GM21723 (cell line): ENCODE results near the gene MYO15A.

Experiments used
- ATAC-seq: cut with Tn5 transposase; IDR thresholded peaks from one replicate; pipeline ENCODE4 v1.9.1; 2021; ENCODE audit warnings: mild to moderate bottlenecking, moderate library complexity; ENCODE audit not compliant: unreplicated experiment

MYO15A gene

DNA sequence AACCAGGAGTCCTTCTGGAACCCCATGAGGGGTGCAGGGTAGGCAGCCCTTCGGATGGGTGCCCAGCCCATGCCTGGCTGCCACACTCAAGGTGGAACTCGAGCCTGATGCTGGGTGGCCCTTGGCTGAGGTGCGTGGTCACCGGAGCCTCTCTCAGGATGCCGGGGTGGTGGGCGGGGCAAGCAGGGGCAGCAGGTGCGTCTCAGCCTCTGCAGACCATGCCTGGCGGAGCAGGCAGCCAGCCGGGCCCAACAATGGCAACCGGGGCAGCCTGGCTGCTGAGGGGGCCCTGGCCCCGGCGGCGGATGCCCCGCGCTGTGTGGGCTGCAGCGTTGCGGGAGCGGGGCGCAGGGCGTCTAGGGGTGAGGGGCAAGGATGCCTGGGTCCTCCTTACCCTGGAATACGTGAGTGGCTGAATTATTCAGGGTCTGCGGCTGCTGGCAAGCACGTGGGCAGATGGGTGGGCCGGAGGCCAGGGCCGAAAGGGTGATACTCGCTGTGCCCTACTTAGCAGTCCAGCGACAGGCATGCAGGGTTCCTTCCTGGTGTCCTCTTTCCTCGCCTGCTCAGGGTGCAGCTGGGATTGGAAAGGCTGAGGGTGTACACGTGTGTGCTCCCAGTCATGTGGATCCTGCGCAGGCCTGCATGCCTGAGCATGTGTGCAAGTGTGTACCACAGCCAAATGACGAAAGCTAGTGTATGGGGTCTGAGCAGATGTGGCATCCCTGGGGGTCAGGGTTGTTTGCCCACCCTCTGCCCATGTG is 14.6 kb downstream of the MYO15A start:
- no peak for ATAC-seq

DNA sequence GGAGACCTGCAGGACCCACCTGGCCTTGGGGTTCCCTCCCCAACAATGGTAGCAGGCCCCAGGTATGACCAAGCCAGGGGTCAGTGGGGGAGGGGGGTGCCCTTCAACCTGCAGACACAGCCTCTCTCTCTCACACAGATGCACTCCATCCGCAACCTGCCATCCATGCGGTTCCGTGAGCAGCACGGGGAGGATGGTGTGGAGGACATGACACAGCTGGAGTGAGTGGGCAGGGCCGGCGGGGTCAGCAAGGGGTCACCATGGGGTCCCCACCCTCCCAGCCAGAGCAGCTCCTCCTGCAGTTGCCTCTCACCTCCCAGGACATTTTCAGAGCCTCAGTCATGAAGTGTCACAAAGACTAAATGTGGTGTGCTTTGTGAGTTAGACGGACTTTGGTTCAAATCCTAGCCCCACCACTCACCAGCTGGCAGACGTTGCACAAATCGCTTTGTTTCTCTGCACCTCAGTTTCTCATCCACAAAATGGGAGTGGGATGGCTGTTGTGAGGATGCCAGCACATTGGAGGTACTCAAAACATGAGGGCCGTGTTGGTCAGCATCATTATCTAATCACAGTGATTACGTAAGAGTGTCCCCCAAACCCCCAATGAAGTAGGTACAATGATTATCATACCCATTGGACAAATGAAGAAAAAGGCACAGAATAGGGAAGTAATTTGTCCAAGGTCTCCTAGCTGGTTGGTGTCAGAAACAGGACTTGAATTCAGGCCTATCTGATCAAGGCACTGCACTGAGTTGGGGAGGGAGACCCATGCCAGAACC is 16.0 kb downstream of the MYO15A start:
- ATAC-seq, result no peak

DNA sequence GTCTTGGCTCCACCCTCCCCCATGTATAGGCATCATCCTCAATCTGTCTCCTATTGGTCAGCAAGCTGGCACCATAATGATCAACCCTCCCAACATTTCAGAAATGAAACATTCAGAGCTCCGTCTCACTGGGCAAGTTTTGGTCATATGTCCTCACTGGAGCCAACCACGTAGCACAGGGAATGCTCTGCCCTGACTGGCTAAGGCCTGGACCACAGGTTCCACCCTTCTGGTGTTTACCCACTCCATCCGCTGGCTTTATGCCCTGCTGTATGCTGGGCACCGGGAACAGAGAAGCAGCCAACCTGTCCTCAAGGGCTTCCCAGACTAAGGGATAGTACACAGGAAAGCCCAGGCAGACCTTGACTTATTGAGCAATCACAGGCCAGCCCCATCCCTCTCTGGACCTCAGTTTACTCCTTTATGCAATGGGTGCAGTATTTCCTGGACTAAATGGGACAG is 20.5 kb downstream of the MYO15A start:
- no peak for ATAC-seq

DNA sequence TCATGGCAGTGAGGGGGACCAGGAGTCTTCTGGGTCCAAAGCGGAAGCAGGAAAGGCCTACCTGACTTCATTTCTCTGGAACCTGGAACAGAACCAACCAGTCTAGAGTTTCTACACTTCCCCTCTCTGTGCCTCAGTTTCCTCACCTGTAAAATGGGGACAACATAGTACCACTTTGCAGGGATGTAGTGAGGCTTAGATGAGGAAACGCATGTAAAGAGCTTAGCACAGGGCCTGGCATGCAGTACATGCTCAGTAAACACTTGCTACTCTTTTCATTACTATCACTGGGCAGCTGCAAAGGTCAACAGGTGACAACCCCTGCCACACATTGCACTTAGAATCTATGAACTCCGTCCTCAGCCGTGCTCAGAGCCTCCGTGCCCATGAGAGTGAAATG is 24.2 kb downstream of the MYO15A start:
- ATAC-seq, result no peak

DNA sequence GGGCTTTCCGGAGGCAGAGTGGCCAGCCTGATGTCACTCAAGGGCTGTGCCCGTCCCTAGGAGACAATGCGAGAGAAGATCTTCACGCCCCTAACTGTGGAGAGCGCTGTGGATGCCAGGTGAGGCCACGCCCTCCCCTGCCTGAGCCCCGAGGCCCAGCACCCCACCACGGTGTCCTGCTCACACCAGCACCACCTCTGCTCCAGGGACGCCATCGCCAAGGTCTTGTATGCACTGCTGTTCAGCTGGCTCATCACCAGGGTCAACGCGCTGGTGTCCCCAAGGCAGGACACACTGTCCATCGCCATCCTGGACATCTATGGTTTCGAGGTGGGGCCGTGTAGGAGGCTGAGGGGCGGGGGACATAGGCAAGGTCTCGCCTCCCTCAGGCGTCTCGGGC is 27.8 kb downstream of the MYO15A start:
- no peak for ATAC-seq

DNA sequence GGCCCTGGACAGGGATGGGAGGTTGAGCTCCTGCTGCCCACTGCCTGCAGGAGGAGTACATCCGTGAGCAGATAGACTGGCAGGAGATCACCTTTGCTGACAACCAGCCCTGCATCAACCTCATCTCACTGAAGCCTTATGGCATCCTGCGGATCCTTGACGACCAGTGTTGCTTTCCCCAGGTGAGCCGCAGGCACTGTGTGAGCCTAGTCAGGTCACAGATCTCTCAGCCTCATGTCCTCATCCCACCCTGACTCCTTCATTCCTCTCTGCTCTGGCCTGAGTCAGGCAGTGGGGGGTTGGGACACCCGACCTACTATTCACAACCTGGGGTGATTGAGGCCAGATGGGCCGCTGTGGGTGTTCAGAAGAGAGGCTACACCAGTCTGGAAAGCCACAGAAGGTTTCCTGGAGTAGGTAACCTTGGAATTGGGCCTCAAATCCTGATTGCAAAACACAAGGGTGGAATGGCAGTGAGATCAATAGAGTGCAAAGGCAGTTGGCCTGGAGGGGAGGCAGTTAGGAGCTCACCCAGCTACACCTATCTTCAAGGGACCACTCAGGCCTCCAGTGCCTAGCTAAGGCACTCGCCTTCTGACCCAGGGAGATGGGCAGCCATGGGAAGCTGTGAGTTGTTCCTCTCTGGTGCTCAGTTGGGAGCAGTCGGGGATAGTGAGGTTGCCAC is 29.7 kb downstream of the MYO15A start:
- no peak for ATAC-seq

DNA sequence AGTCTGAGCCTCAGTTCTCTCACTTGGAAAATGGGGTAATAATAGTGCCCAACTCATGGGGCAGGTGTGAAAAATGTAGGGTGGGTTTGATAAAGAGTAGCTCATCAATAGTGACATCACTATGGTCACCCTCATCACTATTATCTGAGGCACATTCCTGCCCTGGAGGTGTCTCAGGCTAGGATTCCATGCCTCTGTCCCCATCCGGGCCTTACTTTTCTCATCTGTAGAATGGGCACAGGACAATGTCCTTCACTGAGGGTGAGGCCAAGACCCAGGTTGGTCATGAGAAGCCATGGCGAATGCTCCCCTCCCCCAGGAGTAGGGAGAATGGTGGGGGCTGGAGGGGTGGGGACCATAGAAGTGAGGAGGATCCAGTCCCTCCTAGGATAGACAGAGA is 30.5 kb downstream of the MYO15A start:
- ATAC-seq, result no peak

DNA sequence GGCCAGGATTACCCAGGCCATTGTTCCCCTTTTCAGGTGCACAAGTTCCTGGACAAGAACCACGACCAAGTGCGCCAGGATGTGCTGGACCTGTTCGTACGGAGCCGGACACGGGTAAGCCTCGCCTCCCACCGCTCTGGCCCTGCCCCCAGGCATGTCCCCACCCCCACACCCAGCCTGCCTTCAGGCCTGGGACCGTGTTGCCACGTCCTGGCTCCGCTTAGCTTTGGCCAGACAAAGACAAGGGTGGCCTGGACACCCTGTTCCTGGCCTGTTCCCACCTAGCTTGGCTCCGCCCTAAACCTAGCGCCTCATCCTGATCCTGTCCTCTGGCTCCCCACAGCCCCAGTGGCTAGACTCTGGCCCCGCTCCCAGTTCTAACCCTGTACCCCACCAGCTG is 30.9 kb downstream of the MYO15A start:
- ATAC-seq, result no peak

DNA sequence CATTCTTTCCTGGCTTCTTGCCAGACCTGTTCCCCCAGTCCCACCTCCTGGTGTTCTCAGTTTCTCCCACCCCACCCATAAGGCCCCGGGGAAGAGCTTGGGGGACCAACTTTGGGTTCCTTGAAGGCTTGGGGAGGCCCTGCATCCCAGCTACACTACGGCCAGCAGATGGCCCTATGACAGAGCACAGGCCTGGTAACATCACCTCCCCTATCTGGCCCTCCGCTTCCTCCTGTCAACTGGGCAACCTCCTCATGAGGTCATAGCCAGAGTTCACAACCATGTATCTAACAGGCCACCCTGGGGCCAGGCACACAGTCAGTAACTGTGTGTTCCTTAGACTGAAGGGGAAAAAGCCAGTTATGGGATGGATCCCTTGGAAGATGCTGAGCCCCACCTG is 31.4 kb downstream of the MYO15A start:
- no peak for ATAC-seq

DNA sequence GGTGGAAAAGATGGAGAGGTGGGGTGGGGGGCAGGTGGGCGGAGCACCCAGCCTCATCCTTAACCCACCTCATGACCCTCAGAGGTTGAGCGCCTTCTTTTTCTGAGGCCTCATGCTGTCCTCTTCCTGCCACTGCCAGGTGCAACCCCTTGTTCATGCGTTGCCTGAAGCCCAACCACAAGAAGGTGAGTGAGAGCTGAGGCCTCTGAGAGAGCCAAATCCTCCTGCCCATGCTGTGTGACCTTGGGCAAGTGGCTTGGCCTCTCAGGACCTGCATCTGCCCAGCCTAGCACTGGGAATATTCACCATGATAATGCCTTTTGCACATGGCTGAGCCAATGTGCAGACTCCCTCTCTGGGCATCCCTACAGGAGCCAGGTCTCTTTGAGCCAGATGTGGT is 32.1 kb downstream of the MYO15A start:
- ATAC-seq, result no peak

DNA sequence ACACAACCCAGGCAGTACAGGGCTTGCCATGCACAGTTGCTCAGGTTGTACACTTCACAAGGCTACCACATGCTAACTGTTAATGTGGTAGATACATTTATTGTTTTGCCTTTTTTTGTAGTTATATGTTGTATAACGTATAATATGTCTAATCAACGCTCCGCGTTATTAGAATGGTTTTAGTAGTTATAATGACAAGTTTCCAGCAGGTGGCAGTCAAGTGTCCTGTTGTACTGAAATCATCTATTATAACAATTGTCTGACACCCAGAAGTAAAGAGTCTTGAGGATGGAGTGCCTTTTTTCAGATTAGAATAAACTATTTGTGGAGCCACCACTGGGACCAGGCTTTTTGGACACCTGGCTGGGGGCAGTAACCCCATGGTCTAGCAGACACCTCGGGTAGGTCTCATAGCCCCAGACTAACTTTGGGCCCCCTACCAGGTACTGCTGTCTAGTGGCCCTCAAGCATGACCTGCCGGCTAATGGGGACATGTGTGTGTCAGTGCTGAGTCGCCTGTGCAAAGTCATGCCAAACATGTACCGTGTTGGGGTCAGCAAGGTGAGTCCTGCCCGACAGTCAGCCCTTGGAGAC is 32.8 kb downstream of the MYO15A start:
- ATAC-seq, result no peak

DNA sequence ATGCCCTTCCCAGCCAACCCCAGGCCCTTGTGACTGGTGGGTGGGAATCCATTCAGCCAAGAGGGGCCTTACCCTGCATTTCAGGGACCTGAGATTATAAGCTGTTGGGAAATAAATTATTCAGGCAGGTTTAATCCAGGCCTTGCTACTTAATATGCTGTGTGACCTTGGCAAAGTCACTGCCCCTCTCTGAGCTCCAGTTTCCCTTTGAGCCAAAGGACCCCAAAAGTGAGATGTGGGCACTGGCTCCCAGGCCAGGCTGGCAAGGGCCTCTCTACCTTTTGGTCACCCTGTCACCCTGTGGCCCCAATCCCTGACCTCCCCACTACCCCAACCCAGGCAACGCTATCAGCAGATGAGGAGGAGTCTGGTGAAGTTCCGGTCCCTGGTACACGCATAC is 33.9 kb downstream of the MYO15A start:
- ATAC-seq, result no peak

DNA sequence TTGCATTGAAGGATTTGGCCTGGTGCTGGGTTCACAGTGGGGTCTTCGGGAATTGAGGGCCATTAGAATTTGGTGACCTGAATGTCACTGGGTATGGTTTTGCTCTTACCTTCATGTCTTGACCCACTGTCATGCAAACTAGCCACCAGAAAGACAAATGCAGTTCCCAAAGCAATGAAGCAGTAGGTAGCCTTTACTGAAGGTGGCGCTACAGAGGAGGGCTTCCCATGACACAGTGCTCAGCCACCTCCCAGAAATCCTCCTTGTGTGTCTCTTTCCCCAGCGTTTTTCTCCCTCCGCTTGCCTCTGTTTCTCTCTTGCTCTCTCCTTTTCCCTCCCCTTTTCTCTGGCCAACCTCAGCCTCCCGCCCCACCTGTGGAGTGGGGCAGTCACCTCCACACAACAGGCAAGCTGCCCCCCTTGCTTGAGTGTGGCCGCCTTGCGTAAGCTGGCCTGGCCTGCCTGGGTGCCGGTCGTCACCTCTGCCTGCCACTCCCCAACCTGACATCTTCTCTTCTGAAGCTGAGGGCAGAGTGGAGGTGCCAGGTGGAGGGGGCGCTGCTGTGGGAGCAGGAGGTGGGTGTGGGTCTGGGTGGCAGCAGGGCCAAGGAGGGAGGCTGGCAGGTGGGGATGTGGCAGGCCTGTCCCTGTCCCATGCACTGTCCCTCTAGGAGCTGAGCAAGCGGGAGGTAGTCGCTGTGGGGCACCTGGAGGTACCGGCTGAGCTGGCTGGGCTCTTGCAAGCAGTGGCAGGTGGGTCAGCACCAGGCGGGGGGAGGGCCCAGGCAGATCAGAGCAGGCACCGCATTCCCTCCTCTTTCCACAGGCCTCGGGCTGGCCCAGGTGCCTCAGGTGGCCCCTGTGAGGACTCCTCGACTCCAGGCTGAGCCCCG is 34.7 kb downstream of the MYO15A start:
- ATAC-seq, result no peak

DNA sequence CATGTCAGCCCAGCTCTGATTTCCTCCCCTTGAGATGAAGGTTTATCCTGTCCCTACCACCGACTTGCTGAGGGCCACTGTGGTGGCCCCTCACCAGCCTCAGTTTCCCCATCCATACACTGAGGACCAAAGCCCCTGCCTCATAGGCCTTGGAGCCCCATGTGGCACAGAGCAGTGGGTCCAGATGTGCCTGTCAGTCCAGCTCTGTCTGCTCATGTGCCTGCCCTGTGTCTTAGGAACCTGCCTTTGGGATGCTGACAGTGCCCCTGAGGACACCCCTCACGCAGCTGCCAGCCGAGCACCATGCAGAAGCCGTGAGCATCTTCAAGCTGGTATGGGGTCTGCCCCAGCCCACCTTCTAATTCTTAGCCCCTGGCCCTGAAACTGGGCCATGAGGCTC is 35.7 kb downstream of the MYO15A start:
- no peak for ATAC-seq

DNA sequence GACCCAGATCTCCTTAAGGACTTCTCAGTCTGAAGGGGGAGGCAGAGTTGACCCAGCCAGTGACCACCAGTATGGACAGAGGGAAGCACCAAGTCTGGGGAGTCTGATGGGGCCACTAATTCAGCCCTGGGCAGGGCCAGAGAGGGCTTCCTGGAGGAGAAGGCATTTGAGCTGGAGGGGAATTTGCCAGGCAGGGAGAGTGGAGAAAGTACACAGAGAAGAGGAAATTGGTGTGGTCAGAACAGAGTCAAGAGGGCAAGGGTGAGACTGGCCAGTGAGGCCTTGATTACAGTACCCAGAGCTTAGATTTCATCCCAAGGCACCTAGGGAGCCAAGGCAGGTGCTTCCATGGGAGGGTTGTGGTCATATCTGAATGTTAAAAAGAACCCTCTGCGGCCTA is 36.3 kb downstream of the MYO15A start:
- no peak for ATAC-seq

DNA sequence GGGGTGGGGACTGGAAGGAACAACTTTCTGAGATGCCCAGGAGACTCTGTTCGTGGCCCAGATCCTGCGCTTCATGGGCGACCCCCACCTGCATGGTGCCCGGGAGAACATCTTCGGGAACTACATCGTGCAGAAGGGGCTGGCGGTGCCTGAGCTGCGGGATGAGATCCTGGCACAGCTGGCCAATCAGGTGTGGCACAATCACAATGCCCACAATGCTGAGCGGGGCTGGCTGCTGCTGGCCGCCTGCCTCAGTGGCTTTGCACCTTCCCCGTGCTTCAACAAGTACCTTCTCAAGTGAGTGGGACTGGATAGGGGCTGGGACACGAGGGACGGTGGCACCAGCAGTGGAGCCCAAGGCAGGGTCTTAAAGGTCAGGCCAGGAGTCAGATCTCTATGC is 37.3 kb downstream of the MYO15A start:
- no peak for ATAC-seq

DNA sequence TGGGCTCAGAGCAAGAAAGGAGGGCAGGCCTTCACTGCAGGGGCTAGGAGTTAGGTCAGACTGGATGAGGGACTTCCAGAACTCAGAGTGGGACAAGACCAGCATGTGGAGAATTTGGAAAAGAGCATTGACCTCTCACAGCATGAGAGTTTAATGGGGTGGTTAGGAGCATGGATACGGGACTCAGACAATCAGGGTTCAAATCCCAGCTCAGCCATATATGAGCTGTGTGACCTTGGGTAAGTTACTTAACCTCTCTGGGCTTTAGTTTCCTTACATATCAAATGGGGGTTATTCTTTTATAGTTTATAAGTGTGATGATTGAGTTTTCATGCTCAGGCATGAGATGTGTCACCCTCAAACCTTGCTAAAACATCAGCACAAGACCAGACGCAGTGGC is 37.7 kb downstream of the MYO15A start:
- ATAC-seq, result no peak

DNA sequence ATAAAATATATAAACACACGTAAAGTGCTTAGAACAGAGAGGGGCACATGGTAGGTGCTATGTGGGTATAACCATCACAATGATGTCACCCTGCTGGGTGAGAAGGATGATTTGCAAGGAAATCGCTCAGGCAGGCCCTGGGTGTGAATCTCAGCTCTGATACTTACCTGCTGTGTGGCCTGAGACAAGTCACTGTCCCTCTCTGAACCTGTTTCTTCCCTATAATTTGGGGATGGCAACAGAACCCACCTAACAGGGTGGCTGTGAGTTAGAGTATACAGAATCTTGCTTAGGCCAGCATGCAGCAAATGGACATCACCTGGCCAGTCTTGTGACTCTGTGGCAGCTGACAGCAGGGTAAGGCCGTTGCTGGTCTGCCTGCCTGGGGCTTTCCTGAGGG is 38.4 kb downstream of the MYO15A start:
- no peak for ATAC-seq

DNA sequence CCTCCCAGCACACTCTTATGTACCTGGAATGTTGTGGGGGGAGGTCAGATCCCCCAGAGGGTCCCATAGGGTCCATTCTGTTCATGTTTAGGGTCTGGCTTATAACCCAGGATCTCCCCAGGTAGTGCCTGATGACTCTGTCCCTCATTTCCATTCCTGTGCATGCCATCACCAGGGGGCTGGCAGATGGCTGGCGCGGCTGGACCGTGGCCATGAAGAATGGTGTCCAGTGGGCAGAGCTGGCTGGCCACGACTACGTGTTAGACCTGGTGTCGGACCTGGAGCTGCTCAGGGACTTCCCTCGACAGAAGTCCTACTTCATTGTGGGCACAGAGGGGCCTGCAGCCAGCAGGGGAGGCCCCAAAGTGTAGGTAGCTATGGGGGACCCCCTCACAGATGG is 40.0 kb downstream of the MYO15A start:
- no peak for ATAC-seq

DNA sequence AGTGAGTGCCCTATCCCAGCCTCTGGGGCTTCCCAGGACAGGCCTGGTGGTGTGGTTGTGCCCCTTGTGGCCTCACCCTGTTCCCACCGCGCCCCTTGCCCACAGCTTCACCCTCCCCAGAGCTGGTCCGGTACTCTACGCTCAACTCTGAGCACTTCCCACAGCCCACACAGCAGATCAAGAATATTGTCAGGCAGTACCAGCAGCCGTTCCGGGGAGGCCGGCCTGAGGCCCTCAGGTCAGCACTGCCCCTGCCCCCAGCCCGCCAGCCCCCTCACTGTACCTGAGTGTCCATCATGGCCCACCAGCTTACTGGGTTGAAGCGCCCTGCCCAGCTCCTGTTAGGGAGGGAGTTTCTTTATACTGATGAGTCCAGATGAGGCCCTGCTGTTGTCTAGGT is 42.7 kb downstream of the MYO15A start:
- no peak for ATAC-seq
